HG03097 (cell line): ENCODE results near the gene MISFA.
"Not testable (repeated sequence)": the region's sequence is repeated elsewhere in the genome, so short reads cannot be mapped to it uniquely, and the experiment has no call there.

Experiments used
- ATAC-seq: cut with Tn5 transposase; IDR thresholded peaks from one replicate; pipeline ENCODE4 v1.9.1; 2021; ENCODE audit not compliant: unreplicated experiment, low FRiP score

The MISFA gene

GRCh38 chr11:18617688-18618341 is 18.2 kb downstream of the MISFA start:
- ATAC-seq = no peak

- no peak for ATAC-seq
These were observed 18.9 kb downstream of the MISFA start for GRCh38 chr11:18618342-18619025.

GRCh38 chr11:18623707-18624106 is 24.1 kb downstream of the MISFA start:
- no peak for ATAC-seq

- no peak for ATAC-seq
These were observed 24.6 kb downstream of the MISFA start for GRCh38 chr11:18624161-18624560.

GRCh38 chr11:18632841-18633240 is 33.3 kb downstream of the MISFA start:
- no peak for ATAC-seq

GRCh38 chr11:18633256-18634139 is 33.9 kb downstream of the MISFA start:
- peak; percentile 61 for ATAC-seq

GRCh38 chr11:18634140-18635032 is 34.8 kb downstream of the MISFA start, which contains the start of gene SPTY2D1:
Gene SPTY2D1 (minus strand): TSS chr11:18634342. CDS start chr11:18634257, 85 bp downstream.
- ATAC-seq = peak; percentile 91

- no peak for ATAC-seq
These were observed 42.1 kb downstream of the MISFA start for GRCh38 chr11:18641677-18642076.

- not testable (repeated sequence) for ATAC-seq
These were observed 43.4 kb downstream of the MISFA start for GRCh38 chr11:18643034-18643433.

- ATAC-seq = peak; percentile 53
These were observed 50.8 kb downstream of the MISFA start for GRCh38 chr11:18650353-18650752.

GRCh38 chr11:18650859-18651557 is 51.4 kb downstream of the MISFA start:
- ATAC-seq = peak; percentile 87
